Measurements from ENCODE around the gene ITPK1.

DNA sequence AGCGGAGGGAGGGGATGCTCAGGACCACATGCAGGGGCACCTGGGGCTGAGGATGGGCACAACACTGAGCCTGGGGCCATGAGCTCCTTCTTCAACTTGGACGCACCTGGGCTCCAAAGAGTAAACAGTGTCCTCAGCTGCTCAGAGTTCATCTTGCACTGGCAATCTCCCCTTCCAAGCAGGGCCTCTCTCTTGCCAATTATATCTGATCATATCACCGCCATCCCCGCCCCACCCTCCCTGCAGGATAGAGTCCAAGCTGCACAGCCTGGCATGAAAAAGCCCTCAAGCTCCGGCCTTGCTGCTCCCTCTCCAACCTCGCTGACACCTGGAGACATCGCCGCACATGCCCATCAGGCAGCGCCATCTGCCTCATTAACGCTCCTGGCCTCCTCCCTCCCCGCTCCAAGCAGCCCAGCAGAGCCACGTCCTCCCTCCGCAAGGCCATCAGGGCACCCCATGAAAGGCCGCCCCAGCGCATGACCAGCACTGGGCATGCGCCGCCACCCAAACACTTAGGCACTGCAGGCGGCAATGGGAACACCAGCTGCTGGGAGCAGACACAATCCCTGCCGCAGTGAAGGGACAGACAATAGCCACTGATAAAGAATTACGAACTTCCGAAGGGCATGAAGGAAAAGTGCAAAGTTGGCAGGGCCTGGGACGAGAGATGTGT is 103.9 kb downstream of the ITPK1 start:
- TF ChIP-seq POLR2A (IDR thresholded peaks at IDR 0.05) (no peak), CTCF (IDR thresholded peaks at IDR 0.05) (no peak)

Measured in transverse colon (tissue), 3 donors.